ENCODE measurements around the gene FAM240B.

DNA sequence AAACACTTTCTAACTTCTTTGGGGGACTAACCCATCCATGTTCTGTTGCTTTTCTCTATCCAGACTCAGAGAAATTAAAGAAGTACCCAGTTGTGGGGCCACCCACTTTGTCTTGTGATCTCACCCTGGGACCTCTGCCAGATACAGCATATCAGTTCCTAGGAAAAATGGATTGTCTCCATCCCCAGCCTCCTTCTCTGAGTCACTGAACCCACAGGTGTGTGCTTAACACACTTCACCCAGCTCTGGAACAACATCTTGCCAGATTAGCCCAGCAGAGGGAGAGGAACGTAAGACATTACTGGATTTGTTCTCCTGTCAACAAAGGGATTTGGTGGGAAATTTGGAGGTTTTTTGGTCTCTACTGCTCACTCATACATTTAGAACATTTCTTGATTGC, 19.2 kb downstream of the FAM240B start:
- TF ChIP-seq POLR2A (IDR thresholded peaks at IDR 0.05) (no peak), CTCF (IDR thresholded peaks at IDR 0.05) (no peak)
